SKM-1 (cell line): ENCODE results near the gene SPATA2L.

Experiments
- DNase-seq: peaks from one replicate; lab custom pipeline; 2025; ENCODE audit not compliant: unreplicated experiment; lab: John Stamatoyannopoulos, UW

The SPATA2L gene, protein sequence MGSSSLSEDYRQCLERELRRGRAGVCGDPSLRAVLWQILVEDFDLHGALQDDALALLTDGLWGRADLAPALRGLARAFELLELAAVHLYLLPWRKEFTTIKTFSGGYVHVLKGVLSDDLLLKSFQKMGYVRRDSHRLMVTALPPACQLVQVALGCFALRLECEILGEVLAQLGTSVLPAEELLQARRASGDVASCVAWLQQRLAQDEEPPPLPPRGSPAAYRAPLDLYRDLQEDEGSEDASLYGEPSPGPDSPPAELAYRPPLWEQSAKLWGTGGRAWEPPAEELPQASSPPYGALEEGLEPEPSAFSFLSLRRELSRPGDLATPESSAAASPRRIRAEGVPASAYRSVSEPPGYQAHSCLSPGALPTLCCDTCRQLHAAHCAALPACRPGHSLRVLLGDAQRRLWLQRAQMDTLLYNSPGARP

DNA sequence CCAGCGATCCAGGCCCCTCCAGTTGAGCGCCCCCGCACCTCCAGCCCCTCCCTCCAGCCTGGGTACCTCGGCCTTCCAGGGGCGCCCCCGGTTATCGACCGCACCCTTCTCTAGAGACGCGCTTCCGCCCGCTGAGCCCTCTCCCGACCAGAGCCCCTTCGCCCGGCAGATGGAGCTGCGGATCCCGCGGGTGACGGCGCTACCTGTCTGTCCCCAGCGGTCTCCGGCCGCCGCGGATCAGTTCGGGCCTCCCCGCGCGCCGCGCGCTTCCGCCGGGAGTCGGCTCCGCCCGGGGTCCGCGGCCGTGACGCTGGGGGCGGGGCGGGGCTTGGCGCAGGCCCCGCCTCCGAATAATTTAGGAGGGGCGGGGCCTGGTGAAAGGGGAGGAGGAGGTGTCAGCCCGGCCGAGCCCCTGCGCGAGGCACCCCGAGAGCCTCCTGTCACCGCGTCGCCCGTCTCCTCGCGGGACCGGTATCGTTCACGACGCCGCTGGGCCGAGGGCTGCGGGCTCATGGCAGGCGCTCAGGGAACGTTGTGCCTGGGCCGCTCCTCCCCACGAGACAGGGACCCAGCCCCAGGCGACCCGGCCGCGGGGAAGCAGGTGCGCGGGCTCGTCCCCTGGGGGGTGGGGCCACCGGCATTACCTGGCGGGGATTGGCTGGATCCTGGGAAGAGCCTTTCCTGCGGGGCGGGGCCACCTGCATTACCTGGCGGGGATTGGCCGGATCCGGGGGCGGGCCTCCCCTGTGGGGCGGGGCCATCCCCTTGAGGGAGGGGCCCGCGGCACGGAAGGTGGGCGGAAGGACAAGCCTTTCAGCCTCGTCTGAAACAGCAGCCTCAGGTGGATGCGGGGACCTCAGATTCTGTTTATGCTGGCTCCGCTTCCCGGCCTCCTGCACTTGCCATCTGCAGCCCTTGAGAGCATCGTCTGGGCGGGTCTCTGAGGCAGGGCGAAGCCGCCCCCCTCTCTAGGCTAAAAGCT, at the start of gene SPATA2L:
SPATA2L (minus strand) TSS at position 281 of the 982 bp plus-strand sequence. CDS start 473 bp downstream, outside the sequence.
- peak; percentile 85 for DNase-seq

GRCh38 chr16:89749637-89750036, 48.1 kb upstream of the SPATA2L start:
- DNase-seq = peak; percentile 14

GRCh38 chr16:89748921-89749320, 47.4 kb upstream of the SPATA2L start:
- no peak for DNase-seq

DNA sequence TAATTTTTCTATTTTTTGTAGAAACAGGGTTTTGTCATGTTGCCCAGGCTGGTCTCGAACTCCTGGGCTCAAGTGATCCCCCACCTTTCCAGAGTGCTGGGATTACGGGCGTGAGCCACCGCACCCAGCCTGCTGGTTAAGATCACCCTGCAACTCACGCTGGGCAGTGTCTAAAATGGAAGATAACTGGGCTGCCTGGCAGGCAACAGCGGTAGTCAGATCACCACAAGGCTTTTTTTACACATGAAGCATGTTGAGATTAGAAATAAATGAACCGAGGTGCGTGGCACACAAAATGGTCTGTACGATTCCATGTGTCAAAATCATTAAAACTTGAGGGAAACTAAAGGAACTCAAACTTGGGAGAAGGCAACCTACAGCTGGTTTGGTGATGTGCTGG, 46.6 kb upstream of the SPATA2L start:
- DNase-seq = no peak

GRCh38 chr16:89746043-89746442, 44.5 kb upstream of the SPATA2L start:
- no peak for DNase-seq

- no peak for DNase-seq
Observed at GRCh38 chr16:89744813-89745212, 43.3 kb upstream of the SPATA2L start.

- no peak for DNase-seq
Observed at GRCh38 chr16:89742948-89743347, 41.4 kb upstream of the SPATA2L start.

DNA sequence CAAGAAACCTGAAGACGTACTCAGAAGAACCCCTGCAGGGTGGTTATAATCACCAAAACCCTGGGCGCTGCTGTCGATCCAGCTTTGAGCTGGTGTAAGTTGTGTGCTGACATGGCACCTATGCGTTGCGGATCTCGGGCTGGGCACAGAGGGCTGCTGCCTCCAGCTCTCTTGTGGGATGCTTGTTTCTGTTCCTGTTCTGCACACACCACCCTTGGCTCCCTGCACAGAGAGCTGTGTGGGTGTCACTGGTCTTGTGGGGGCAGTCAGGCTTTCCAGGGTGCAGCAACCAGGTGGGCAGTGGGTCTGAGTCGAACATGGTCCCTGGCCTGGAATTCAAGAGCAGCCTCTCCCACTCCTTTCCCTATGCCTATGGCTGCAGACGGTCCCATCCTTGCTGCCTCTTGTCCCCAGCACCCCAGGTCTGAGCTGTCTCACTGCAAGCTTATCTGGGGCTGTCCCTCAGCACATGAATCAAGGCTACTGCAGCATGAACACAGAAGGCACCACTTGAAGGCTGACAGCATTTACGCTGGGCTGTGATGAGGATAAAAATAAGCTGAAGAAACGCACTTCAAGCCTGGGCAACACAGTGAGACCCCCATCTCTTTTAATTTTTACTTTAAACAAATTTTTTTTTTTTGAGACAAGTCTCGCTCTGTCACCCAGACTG, 40.0 kb upstream of the SPATA2L start:
- no peak for DNase-seq

DNA sequence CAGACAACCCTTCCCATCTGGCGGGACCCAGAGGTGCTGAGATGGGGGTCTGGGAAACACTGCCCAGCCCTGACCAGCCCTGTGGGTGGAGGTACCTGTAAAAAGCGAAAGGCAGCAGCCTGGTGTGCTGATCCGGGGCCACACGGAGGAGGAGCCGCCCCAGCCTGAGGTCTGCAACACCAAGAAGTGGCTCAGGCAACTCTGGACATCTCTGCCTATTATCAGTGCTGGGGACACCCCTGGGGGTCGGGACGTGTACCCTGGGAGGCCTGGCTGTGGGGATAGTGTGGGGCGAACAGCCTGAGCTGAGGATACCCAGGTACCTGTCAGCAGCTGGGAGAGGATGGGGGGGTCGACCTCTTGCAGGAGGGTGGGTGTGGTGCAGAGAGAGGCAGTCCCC, 37.9 kb upstream of the SPATA2L start:
- DNase-seq = no peak

DNA sequence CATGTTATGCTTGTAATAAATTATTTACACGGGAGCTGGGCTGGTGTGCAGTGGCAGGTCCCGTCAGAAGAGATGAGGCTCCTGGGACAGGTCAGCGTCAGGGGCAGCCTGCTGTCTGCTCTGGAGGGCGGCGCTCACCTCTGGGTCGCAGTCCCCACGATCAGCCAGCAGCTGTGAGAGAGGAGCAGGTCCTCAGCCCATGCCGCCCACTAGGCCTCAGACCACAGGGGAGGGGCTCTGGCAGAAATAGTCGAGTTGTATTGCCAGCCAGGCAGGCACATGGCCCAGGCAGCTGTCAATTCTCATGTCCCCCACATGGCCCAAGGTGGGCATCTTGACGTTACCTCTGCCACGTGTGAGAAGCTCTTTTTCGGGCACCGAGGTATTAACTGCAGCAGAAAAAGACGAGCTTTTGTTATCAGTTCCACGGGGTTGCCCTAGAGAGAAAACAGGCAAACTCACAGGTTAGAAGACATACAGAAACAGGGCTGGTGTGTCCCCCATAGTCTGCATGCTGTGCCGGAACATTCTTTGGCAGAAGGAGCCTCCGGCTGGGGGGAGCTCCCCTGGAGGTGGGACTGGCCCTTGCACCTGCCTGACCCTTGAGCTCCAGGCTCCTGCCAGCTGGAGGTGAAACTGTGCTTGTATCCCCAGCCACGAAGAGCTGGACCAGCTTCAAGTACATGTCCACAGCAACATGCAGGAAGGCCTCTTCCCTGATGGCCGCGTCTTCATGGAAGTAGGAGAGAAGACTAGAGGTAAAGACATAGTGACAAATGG, 37.2 kb upstream of the SPATA2L start:
- DNase-seq = no peak

GRCh38 chr16:89738072-89738377, 36.5 kb upstream of the SPATA2L start:
- no peak for DNase-seq

DNA sequence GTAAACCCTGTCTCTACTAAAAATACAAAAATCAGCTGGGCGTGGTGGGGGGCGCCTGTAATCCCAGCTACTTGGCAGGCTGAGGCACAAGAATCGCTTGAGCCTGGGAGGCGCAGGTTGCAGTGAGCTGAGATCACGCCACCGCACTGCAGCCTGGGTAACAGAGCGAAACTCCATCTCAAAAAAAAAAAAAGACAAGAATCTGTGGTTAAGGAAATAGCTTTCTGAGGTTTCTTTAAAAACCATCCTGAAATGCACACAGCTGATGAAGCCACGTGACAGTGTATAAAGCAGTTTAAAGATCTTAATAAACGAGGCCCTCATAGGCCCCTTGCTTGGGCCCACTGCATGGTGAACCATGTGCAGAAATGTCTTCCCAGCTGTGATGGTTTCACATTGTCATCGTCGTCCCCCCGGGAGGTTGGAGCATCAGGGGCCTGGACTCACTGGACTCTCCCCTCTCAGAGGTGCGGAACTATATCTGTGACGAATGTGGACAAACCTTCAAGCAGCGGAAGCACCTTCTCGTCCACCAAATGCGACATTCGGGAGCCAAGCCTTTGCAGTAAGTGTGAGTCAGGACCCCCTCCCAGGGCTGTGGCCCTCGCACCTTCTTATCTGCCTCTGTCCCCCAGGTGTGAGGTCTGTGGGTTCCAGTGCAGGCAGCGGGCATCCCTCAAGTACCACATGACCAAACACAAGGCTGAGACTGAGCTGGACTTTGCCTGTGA, 36.0 kb upstream of the SPATA2L start:
- DNase-seq = no peak

DNA sequence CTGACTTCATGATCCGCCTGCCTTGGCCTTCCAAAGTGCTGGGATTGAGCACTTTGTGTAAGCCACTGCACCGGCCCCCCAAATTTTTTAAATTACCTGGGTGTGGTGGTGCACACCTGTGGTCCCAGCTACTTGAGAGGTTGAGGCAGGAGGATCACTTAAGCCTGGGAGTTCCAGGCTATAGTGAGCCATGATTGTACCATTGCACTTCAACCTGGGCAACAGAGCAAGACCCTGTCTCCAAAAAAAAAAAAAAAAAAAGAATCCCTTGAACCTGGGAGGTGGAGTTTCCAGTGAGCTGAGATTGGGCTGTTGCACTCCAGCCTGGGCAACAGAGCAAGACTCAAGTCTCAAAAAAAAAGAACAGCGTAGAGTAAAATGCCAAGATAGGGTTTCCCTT, 35.0 kb upstream of the SPATA2L start:
- DNase-seq = no peak

DNA sequence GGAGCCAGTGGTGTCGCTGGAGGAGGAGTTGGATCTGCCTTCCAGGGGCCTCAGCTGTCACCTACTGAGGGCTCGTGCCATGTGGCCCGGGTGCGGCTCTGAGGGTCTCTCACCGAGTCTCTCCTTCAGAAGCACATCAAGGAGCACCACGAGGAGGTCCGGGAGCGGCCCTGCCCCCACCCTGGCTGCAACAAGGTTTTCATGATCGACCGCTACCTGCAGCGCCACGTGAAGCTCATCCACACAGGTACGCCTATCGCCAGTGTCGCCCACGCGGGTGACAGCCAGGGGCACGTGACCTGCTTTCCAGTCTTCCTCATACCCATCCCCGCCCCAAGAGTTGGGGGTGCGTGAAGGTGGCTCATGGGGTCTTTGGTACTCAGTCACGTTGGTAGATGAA, 32.3 kb upstream of the SPATA2L start:
- no peak for DNase-seq

GRCh38 chr16:89733322-89733721, 31.8 kb upstream of the SPATA2L start:
- no peak for DNase-seq

DNA sequence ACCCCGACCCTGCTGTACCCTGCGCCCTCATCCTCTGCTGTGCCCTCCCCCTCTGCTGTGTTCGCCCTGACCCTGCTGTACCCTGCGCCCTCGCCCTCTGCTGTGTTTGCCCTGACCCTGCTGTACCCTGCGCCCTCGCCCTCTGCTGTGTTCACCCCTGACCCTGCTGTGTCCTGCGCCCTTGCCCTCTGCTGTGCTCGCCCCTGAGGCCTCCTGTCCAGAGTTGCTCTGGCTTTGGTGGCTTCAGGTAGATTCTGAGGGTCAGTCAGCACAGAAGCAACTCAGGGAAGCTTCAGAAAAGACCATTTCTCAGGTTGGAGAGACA, 31.4 kb upstream of the SPATA2L start:
- DNase-seq = no peak

GRCh38 chr16:89732142-89732917, 30.8 kb upstream of the SPATA2L start:
- DNase-seq = no peak

- DNase-seq = no peak
Observed at GRCh38 chr16:89730610-89731234, 29.2 kb upstream of the SPATA2L start.
